Pancreas (tissue), 10 donors: ENCODE data around the gene NUDT22. TPM values are rescaled to one million over a fixed set of nuclear protein-coding genes. Genes with fewer than 3 reads are reported as not detected.

Experiments used
- ATAC-seq, 4 donors: fragments of 200-7000 bp; cut with Tn5 transposase; one replicate each; pipeline versions ENCODE4 v1.8.0 to v1.9.1; 2020; ENCODE audit warnings: mild to moderate bottlenecking in 4 of 4, moderate library complexity in 4 of 4
- DNase-seq, 6 donors: peaks; one replicate each; pipeline ENCODE4 v3.0.0-alpha.2; 2020
- FAIRE-seq: peaks from 2 replicates; lab custom pipeline; 2012; peaks lifted over from hg19 to GRCh38; lab: Jason Lieb, UNC
- H3K27ac ChIP-seq, 4 donors: fragments of 200-600 bp; sonication (generic); 1 replicate in 3 of 4; 2 replicates in 1 of 4; pipeline versions ENCODE4 v1.5.0 to v1.8.0; 2020
- H3K27me3 ChIP-seq, 4 donors: fragments of 200-600 bp; one replicate each; pipeline ENCODE4 v1.8.0; 2021
- H3K36me3 ChIP-seq, 3 donors: fragments of 200-600 bp; sonication (generic) in 1 of 3; one replicate each; pipeline versions ENCODE4 v1.5.0 to v1.8.0; 2020 to 2021
- H3K4me1 ChIP-seq, 3 donors: fragments of 200-600 bp; one replicate each; pipeline ENCODE4 v1.8.0; 2021
- H3K4me3 ChIP-seq, 4 donors: fragments of 200-600 bp; sonication (generic) in 2 of 4; one replicate each; pipeline versions ENCODE4 v1.5.0 to v1.8.0; 2020 to 2021
- H3K9me3 ChIP-seq, 4 donors: fragments of 200-600 bp; one replicate each; pipeline ENCODE4 v1.8.0; 2021
- WGBS, 2 donors: extraction: QIAGEN DNeasy Blood & Tissue Kit; methylation state at CpG; one replicate each; pipeline ENCODE4 v1.1.7; 2013; 5-methylcytosine and 5-hydroxymethylcytosine counted together
- intact Hi-C, 3 donors: fragments of 100-400 bp; cut with DNase I; formaldehyde crosslinking; loops; one replicate each; pipeline versions ENCODE4 v1.11.1 to v1.14.2; 2022
- polyA plus RNA-seq, 2 donors: library from polyadenylated mRNA; stranded (reverse); fragments of 200-250 nt; gene quantifications; one replicate each; pipeline ENCODE4 v1.2.3, GENCODE V29; 2013
- total RNA-seq, 6 donors: library from RNA; stranded (reverse); fragmentation: NEBNext Ultra II Directional in 4 of 6; extraction: Animal tissue kit (Norgen Biotek cat#: 25700) in 4 of 6; gene quantifications; one replicate each; pipeline versions ENCODE4 v1.2.1 to v1.2.4, GENCODE V29; 2021 to 2023
- TF ChIP-seq, protein P1 (sequence below), 4 donors: fragments of 200-600 bp; sonication (generic) in 3 of 4; IDR thresholded peaks; one replicate each; pipeline versions ENCODE4 v1.5.0 to v1.8.0; 2021; ENCODE audit warnings: antibody characterized with exemption in 4 of 4
- donor health status: healthy with polysubstance abuse.
- donor health status: DM: no; HTN: no; CAD: no; lungs with moderate emphysema.
- donor health status: DM: no; HTN: no; CAD: no.
- donor health status: control.
- donor health status: control.
- donor health status: Bipolar disorder and iron deficiency.
- donor health status: DM: yes; HTN: yes; CAD: no.
- donor health status: DM: no; HTN: no; CAD: no.
- donor health status: DM: no; HTN: no; CAD: no.
- donor health status: DM: yes; HTN: yes; CAD: no.

The NUDT22 gene
- total and polyA plus RNA-seq, 8 donors, result 32.6 to 115 (median 39.0) TPM

- 90 to 92% methylated on average over 17 to 18 of the region's 18 CpGs for WGBS, 2 donors
- Histone ChIP-seq H3K27me3 (no peaks in the 10 kb centered on the region), H3K36me3 (peaks cover 0 to 12% (median 0%) of the 10 kb centered on the region in 3 donors), H3K4me3 (no peak overlapping the region), H3K4me1 (no peaks in the 10 kb centered on the region), H3K27ac (no peak overlapping the region), H3K9me3 (no peaks in the 10 kb centered on the region)
- FAIRE-seq (no peak), ATAC-seq (no peak), DNase-seq (peak in 2 of 6 donors; percentile 33 to 48)
- intact Hi-C loops, result loop anchor here in 1 of 3 donors (5.0 kb wide), 1 partner anchor 54 kb away; the partner anchor contains the start of gene FERMT3
- TF ChIP-seq, protein P1, sequence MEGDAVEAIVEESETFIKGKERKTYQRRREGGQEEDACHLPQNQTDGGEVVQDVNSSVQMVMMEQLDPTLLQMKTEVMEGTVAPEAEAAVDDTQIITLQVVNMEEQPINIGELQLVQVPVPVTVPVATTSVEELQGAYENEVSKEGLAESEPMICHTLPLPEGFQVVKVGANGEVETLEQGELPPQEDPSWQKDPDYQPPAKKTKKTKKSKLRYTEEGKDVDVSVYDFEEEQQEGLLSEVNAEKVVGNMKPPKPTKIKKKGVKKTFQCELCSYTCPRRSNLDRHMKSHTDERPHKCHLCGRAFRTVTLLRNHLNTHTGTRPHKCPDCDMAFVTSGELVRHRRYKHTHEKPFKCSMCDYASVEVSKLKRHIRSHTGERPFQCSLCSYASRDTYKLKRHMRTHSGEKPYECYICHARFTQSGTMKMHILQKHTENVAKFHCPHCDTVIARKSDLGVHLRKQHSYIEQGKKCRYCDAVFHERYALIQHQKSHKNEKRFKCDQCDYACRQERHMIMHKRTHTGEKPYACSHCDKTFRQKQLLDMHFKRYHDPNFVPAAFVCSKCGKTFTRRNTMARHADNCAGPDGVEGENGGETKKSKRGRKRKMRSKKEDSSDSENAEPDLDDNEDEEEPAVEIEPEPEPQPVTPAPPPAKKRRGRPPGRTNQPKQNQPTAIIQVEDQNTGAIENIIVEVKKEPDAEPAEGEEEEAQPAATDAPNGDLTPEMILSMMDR (IDR thresholded peaks at IDR 0.05), result no peak
Observed at GRCh38 chr11:64261556-64262080, 35.5 kb downstream of the NUDT22 start.

- TF ChIP-seq, protein P1 (IDR thresholded peaks at IDR 0.05), result no peak
- ATAC-seq, result no peak
- 94% methylated on average over 42 of the region's 42 CpGs for WGBS, 2 donors
- peak in 3 of 6 donors; percentile 37 to 76 (median 57) for DNase-seq
- peaks cover 0 to 10% (median 0%) of the 10 kb centered on the region in 3 donors for H3K36me3 ChIP-seq
- H3K9me3 ChIP-seq, result no peaks in the 10 kb centered on the region
- FAIRE-seq, result no peak
- H3K4me1 ChIP-seq, result no peaks in the 10 kb centered on the region
- no peak overlapping the region for H3K4me3 ChIP-seq
- intact Hi-C loops, result loop anchor here in 1 of 3 donors (5.0 kb wide), 1 partner anchor 55 kb away; the partner anchor contains the start of gene FERMT3
- no peaks in the 10 kb centered on the region for H3K27me3 ChIP-seq
- H3K27ac ChIP-seq, result no peak overlapping the region
Observed at GRCh38 chr11:64262271-64263002, 36.4 kb downstream of the NUDT22 start.

GRCh38 chr11:64263021-64263946, 37.2 kb downstream of the NUDT22 start:
- no peak for FAIRE-seq
- Histone ChIP-seq H3K36me3 (peaks cover 0 to 8% (median 0%) of the 10 kb centered on the region in 3 donors), H3K27ac (no peak overlapping the region), H3K4me1 (peaks cover 0 to 5% (median 0%) of the 10 kb centered on the region in 3 donors), H3K4me3 (no peak overlapping the region), H3K27me3 (no peaks in the 10 kb centered on the region), H3K9me3 (no peaks in the 10 kb centered on the region)
- intact Hi-C loops, result loop anchor here in 1 of 3 donors (5.0 kb wide), 1 partner anchor 56 kb away; the partner anchor contains the start of gene FERMT3
- TF ChIP-seq, protein P1 (IDR thresholded peaks at IDR 0.05), result no peak
- peak in 3 of 6 donors; percentile 44 to 74 (median 45) for DNase-seq
- whole genome bisulfite sequencing, 2 donors, result 86 to 88% methylated on average over 29 of the region's 29 CpGs
- ATAC-seq, result no peak

GRCh38 chr11:64263947-64264317, 37.9 kb downstream of the NUDT22 start:
- intact Hi-C loops, result loop anchor here in 1 of 3 donors (5.0 kb wide), 1 partner anchor 57 kb away; the partner anchor contains the start of gene FERMT3
- H3K36me3 ChIP-seq, result peaks cover 0 to 2% (median 0%) of the 10 kb centered on the region in 3 donors

More at GRCh38 chr11:64263947-64264317, 37.9 kb downstream of the NUDT22 start:
- H3K27me3 ChIP-seq, result no peaks in the 10 kb centered on the region
- H3K9me3 ChIP-seq, result no peaks in the 10 kb centered on the region
- no peak overlapping the region for H3K4me3 ChIP-seq
- FAIRE-seq (no peak), ATAC-seq (no peak), DNase-seq (no peak)
- TF ChIP-seq, protein P1 (IDR thresholded peaks at IDR 0.05), result no peak
- no peak overlapping the region for H3K27ac ChIP-seq
- 95 to 96% methylated on average over 8 of the region's 8 CpGs for WGBS, 2 donors
- peaks cover 0 to 12% (median 5%) of the 10 kb centered on the region in 3 donors for H3K4me1 ChIP-seq
